ENCODE results near the gene MYL7.

DNA sequence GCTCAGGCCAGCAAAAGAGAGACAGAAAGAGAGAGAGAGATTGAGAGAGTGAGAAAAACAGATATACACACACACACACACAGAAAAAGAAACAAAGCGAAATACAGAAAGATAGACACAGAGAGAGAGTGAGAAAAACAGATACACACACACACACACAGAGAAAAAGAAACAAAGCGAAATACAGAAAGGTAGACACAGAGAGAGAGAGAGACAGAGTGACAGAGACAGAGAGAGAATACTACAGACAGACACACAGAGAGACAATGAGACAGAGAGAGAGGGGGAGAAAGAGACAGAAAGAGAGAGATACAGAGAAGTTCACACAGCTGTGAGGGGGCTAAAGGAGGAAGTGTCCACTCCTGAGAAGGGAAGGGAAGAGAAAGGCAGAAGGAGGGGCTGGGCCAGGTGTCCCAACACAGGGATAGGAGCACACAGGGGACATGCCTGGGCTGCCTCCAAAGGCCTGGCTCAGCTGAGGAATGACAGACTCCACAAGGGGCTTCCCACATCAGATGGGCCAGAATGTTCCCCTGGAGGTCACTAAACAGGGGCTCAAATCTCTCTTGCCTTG lies 43.8 kb upstream of the MYL7 start:
- no peak for TF ChIP-seq POLR2A (IDR thresholded peaks at IDR 0.05)
- TF ChIP-seq, protein P1, sequence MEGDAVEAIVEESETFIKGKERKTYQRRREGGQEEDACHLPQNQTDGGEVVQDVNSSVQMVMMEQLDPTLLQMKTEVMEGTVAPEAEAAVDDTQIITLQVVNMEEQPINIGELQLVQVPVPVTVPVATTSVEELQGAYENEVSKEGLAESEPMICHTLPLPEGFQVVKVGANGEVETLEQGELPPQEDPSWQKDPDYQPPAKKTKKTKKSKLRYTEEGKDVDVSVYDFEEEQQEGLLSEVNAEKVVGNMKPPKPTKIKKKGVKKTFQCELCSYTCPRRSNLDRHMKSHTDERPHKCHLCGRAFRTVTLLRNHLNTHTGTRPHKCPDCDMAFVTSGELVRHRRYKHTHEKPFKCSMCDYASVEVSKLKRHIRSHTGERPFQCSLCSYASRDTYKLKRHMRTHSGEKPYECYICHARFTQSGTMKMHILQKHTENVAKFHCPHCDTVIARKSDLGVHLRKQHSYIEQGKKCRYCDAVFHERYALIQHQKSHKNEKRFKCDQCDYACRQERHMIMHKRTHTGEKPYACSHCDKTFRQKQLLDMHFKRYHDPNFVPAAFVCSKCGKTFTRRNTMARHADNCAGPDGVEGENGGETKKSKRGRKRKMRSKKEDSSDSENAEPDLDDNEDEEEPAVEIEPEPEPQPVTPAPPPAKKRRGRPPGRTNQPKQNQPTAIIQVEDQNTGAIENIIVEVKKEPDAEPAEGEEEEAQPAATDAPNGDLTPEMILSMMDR (IDR thresholded peaks at IDR 0.05 in 8 of 11, conservative IDR thresholded peaks at IDR 0.05 in 3 of 11): no peak
- TF ChIP-seq POLR2AphosphoS5 (IDR thresholded peaks at IDR 0.05): no peak

Measured in spleen (tissue), 7 donors.